SJCRH30 (cell line): ENCODE data around the gene SET. TPM values are rescaled to one million over a fixed set of nuclear protein-coding genes. Genes with fewer than 3 reads are reported as not detected.

Experiments
- total RNA-seq: library from RNA; depleted of rRNA; stranded (reverse); fragments of >200 nt; shearing (Covaris generic); gene quantifications from 2 replicates; pipeline ENCODE4 v1.2.3, GENCODE V29; 2014; rRNA removed

Gene SET
- total RNA-seq, 1 experiment from 2014 or later: 1,149 TPM

Other genes starting within 250 kb of the SET start
- 63.8 and 64.9 TPM in 2 replicates for gene ODF2, start 233.2 kb upstream of the SET start, total RNA-seq
- gene GLE1, start 184.5 kb upstream of the SET start, total RNA-seq: 34.1 and 38.1 TPM in 2 replicates
- gene SPTAN1, start 136.6 kb upstream of the SET start, total RNA-seq: 153 and 155 TPM in 2 replicates
- 58.3 and 61.5 TPM in 2 replicates for gene DYNC2I2, start 32.4 kb upstream of the SET start, total RNA-seq
- 15.8 and 20.2 TPM in 2 replicates for gene PKN3, start 13.3 kb downstream of the SET start, total RNA-seq
- 35.0 and 37.4 TPM in 2 replicates for gene ZDHHC12, start 34.9 kb downstream of the SET start, total RNA-seq
- 18.8 and 19.9 TPM in 2 replicates for gene ZER1, start 82.7 kb downstream of the SET start, total RNA-seq
- gene TBC1D13, start 98.0 kb downstream of the SET start, total RNA-seq: 21.0 and 21.3 TPM in 2 replicates
- gene ENDOG, start 129.3 kb downstream of the SET start, total RNA-seq: 14.8 and 21.2 TPM in 2 replicates
- 38.3 and 38.5 TPM in 2 replicates for gene SPOUT1, start 140.6 kb downstream of the SET start, total RNA-seq
- gene KYAT1, start 192.7 kb downstream of the SET start, total RNA-seq: 8.4 and 9.4 TPM in 2 replicates
- gene LRRC8A, start 192.9 kb downstream of the SET start, total RNA-seq: 50.8 and 54.2 TPM in 2 replicates
- 20.7 and 23.2 TPM in 2 replicates for gene PHYHD1, start 231.8 kb downstream of the SET start, total RNA-seq